ENCODE measurements around the gene TRMT61A. TPM values are rescaled to one million over a fixed set of nuclear protein-coding genes. Genes with fewer than 3 reads are reported as not detected.

The TRMT61A gene
- total and polyA plus RNA-seq, 2 of the 4 experiments (the other 2 are of a cell fraction): 5.7 to 16.2 TPM

DNA sequence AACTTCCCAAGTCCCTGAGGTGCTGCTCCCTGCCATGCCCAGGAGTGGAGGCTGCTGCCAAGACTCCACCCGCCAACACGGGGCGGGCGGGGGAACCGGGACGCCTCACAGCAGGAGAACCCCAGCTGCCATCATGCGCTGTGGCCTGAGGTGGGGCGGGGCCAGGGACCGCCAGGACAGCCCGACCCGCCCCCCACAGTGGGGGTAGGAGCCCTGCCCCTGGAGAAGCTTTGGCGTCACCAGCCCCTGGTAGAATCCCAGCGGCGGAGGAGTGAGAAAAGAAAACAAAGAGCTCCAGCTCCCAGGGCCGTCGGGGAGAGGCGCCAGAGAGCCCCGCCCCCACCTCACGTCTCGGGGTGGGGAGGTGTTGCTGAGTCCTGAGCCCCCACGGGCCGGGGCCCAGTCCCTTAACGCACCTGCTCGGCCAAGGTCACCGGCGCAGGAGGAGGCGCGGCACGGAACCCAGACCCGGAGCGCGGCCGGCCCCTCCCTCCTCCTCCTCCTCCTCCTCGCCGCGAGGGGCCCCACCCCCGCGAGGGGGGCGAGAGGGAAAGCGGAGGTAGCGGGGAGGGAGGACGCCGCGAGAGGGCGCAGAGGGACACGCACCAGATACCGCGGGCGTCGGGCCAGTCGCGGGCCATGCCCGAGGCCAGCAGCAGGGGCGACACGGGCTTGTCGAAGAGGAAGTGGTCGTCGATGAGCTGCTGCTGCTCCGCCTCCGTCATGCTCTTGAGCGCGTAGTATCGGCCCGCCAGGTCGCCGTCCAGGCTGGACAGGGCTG lies 8.1 kb upstream of the TRMT61A start (continued):
- TF ChIP-seq MAZ (IDR thresholded peaks at IDR 0.05; ENCODE audit: borderline replicate concordance, low read depth, low read length): peak; percentile 92

GRCh38 chr14:103521438-103521950 lies 7.5 kb upstream of the TRMT61A start:
- TF ChIP-seq NFE2L2 (IDR thresholded peaks at IDR 0.05; ENCODE audit: low read depth, low read length) (no peak), RCOR1 (IDR thresholded peaks at IDR 0.05; ENCODE audit: insufficient replicate concordance, low read length) (no peak), MAFK (IDR thresholded peaks at IDR 0.05; ENCODE audit: low read depth, low read length) (no peak)
- Histone ChIP-seq H3K36me3 (ENCODE audit: control insufficient read depth, insufficient read depth, low read length) (no peaks in the 10 kb centered on the region), H4K20me1 (ENCODE audit: insufficient read depth, low read length) (peaks cover 11% of the 10 kb centered on the region), H2BK20ac (ENCODE audit: low read depth, low read length) (no peak overlapping the region), H3K56ac (ENCODE audit: extremely low read depth, insufficient read depth, low read length) (no peak overlapping the region), H3K4me2 (ENCODE audit: low read depth, low read length) (peak overlapping the region; percentile 99), H3K9ac (ENCODE audit: low read depth, low read length) (no peak overlapping the region), H4K5ac (ENCODE audit: low read depth, low read length) (no peak overlapping the region; the same call in 1 of the 2 replicates), H3K27me3 (ENCODE audit: control insufficient read depth, insufficient read depth, low read length) (peaks cover 15% of the 10 kb centered on the region), H4K91ac (ENCODE audit: insufficient read depth, low read depth, low read length) (no peak overlapping the region), H3K4ac (ENCODE audit: low read depth, low read length) (peak overlapping the region; percentile 75; the same call in 1 of the 2 replicates), H3K4me1 (ENCODE audit: control insufficient read depth, insufficient read depth, low read length) (peaks cover 18% of the 10 kb centered on the region), H3K4me3 (ENCODE audit: insufficient read depth, low read depth, low read length) (peak overlapping the region; percentile 59), H2AK5ac (ENCODE audit: low read depth, low read length) (no peak overlapping the region), H3K27ac (ENCODE audit: insufficient read depth, low read length) (no peak overlapping the region), H4K8ac (ENCODE audit: low read depth in 2 of 2, low read length in 2 of 2) (no peak overlapping the region; a peak in 1 of 4 replicates), H3K9me3 (ENCODE audit: control insufficient read depth, insufficient read depth, low read length) (no peaks in the 10 kb centered on the region), H3K14ac (replicated peaks; ENCODE audit: low read depth, low read length) (no peak overlapping the region), H3K9me1 (ENCODE audit: insufficient read depth, low read length) (no peaks in the 10 kb centered on the region), H2AFZ (replicated peaks; ENCODE audit: low read length, poor library complexity) (peak overlapping the region; percentile 89), H2BK120ac (ENCODE audit: low read depth, low read length) (no peak overlapping the region), H2BK15ac (ENCODE audit: low read depth, low read length) (no peak overlapping the region), H3K18ac (ENCODE audit: low read depth, low read length) (no peak overlapping the region), H3K23ac (ENCODE audit: low read depth, low read length) (no peak overlapping the region), H3K79me1 (ENCODE audit: low read depth in 1 of 2, low read length in 2 of 2) (peaks cover 0 to 5% of the 10 kb centered on the region in 2 experiments; a peak in 1 of 4 replicates), H2AK9ac (replicated peaks; ENCODE audit: low read depth, low read length, poor library complexity) (no peak overlapping the region), H2BK5ac (ENCODE audit: low read depth, low read length, poor library complexity, severe bottlenecking) (no peak overlapping the region)
- intact Hi-C loops (cut with micrococcal nuclease) (no loop called here), dilution Hi-C loops (cut with HindIII; ENCODE audit: low sequenced_read_pairs, unreplicated experiment) (no loop called here), in situ Hi-C loops (cut with MboI; ENCODE audit: low sequenced_read_pairs) (no loop called here)
- 0% methylated on average over 11 of the region's 77 CpGs; no CpG with 5 or more reads in 1 of the 2 experiments for WGBS, 2 experiments (ENCODE audit: extremely low coverage in 2 of 2, insufficient read length in 1 of 2)
- no TSS peak for BruUV-seq (replicated peaks)
- DNase-seq: no peak
- ATAC-seq (ENCODE audit: low read depth): peak; percentile 1
- CTCF ChIA-PET: no interaction called here
- POLR2A ChIA-PET (ENCODE audit: unreplicated experiment): no interaction called here
